SH-SY5Y (cell line): ENCODE measurements around the gene PUS7L.

Experiments used
- GATA2 ChIP-seq: IDR thresholded peaks from 2 replicates; pipeline ENCODE4 v1.6.1; 2011; ENCODE audit warnings: mild to moderate bottlenecking, low read depth, low read length
- GATA3 ChIP-seq: IDR thresholded peaks from 2 replicates; pipeline ENCODE4 v1.6.1; 2011; ENCODE audit warnings: low read depth, mild to moderate bottlenecking, low read length, moderate library complexity

The PUS7L gene

DNA sequence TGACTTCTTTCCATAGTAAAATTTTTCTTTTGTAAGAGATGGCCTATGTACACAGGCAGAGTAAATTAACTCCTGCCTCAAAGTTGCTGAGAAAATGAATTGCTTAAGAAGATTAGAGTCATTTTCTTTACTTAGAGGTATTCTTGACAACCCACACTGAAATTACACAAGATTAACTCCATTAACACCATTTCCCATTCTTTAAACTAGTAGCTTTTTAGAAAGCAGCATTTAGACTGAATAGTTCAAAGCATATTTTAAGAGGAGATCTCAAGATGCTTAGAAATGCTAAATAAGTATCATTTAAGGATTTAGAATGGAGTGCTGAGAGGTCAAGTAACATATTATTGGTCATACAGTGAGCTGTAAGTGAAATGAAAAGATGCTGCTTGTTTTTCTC, 35.5 kb downstream of the PUS7L start:
- TF ChIP-seq GATA3 = no peak
- TF ChIP-seq GATA2 = no peak

DNA sequence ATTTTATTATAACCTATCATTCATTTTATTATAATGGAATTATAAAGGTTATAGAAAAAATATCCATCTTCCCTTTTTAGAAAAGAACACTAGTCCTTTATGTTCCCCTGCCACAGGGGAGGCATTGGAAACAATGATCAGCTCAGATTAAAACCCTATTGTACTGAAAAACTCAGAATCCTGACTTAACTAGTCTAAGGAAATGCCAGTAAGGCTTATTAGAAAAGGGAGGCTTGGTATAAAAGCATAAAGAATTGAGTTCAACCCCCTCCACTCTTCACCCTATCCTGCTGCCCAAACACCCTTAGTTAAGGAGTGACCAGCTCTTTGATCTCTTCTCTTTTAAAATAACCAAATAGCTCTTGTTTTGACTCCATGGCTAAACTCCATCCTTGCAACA, 36.0 kb downstream of the PUS7L start:
- TF ChIP-seq GATA2 (no peak), GATA3 (no peak)

DNA sequence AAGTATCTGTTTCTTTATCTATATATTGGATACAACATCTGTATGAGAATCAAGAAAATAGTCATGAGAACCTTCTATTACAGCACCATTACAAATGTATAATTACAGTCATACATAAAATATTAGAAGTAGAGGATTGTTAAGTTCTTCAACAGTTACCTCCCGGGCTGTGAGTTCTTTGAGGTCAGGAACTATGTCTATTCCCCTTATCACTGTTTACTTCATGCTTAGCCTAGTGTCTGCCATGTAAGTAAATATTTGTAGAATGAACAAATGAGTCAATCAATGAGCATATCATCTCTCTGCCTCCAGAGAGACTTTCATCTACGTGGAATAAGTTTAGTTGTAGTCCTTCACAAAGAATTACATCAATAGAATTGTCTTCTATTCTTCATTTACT, 47.2 kb downstream of the PUS7L start:
- TF ChIP-seq GATA3 (no peak), GATA2 (no peak)

DNA sequence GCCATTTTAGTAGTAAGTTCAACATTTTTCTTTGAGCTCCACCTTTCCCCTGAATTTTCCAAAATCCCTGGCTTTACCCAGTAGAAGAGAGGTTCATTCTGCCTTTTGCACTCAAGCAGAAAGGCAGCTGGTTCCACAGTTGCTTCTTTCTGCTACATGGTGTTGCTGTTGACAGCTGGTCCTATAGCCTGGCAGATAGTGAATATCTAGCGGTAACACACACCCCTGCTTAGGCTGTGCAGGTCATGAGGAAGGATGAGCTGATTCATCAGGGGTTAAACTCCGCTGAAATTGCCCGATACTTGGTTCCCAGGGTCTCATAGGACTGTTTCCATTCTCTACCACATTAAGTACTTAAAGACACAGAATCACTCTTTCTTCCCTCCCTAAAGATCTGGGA, 62.4 kb downstream of the PUS7L start:
- TF ChIP-seq GATA2 = no peak
- TF ChIP-seq GATA3 = no peak

DNA sequence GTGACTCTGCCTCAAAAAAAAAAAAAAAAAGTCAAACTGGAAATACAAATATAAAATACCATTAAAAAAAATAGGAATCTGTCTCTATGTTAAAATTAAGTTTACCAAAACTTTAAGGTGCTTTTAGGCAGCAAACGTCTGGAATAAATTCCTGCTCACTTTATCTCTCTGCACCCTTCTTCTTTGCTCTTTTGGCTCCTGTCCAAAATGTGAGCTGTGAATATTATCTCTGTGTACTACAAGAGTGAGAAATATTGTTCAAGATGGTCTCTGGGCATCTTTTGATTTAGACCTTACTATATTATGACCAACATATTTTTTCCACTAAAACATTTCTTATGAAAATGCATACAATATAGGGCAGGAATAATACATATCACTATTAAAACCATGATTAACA, 63.7 kb downstream of the PUS7L start:
- TF ChIP-seq GATA3 = no peak

DNA sequence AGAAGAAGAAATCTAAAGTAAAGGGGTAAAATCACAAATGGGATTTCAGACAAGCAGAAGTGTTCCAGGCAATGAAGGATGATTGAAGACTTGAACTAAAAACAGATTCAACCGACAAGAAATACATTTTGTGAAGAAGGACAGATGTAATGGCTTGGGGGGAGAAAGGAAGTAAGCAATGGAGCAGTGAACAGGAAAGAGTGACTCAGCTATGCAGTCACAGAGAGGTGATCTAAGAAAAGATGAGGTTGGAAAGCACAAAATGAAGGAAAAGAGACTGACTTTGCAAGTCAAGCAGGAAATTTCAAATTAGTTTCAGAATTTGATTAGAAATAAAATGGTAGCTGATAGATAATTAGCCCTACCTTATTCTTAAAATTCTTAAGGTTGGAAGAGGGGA, 66.5 kb downstream of the PUS7L start:
- TF ChIP-seq GATA3 (no peak), GATA2 (no peak)

DNA sequence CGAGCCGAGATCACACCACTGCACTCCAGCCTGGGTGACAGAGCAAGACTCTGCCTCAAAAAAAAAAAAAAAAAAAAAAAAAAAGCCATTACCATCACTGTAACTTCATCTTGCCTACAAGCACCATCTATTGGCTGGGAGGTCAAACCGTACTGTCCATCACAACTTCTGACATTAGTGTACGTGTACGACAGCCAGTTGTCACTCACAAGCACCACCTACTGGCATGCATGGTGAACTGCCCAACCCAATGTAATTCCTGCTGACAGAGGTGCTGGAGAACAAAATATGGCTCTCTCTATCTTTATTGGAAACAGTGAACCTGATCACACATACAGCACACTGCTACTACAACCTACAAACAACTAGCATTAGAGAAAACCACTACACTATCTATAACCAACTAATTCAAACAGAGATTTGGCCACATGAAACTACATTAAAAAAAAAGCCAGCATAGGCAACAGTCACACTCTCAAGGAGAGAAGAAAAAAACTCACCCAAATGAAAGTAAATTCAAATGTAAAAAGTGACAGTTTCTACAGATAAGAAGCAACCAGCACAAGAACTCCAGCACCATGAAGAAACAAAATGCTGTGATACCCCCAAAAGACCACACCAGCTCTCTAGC, 82.3 kb downstream of the PUS7L start:
- TF ChIP-seq GATA2 = no peak
- no peak for TF ChIP-seq GATA3

DNA sequence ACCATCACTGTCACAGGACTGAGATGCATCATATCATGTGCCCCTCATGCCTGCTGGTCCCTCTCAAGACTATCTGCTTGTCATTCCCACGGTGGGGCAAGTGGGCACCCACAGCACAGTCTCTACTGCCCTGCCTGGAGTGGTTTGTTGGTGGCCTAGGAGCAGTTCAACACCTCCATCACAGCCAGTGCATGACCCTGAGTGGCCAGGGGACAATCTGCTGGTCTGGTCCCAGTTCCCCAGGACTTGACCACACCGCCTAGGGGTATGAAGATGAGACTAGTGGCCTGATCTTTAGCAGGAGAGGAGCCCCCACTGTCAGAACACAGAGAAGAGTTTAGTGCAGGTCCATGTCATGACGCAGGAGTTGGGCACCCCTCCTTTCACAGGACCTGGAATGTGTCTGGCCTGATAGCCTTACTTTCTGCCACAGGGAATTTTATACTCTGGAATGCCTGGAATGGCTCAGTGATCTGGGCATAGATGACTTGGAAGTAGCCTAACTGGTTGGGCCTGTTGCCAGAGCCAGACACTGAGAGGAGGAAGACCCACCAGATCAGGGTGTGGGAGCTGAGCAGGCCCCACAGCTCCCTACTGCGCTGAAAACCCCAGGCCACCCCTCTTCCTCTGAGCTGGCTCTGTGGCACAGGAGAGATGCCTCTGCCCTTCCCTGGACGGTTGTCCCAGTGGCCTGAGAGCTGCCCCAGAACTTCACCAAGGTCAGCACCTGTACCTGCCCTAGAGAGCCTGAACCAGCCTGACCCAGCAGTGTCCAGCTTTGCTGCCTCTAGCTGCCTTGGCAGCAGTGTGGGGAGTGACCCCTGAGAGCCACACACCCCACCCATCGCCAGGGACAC, 83.3 kb downstream of the PUS7L start:
- TF ChIP-seq GATA3 (no peak), GATA2 (no peak)

DNA sequence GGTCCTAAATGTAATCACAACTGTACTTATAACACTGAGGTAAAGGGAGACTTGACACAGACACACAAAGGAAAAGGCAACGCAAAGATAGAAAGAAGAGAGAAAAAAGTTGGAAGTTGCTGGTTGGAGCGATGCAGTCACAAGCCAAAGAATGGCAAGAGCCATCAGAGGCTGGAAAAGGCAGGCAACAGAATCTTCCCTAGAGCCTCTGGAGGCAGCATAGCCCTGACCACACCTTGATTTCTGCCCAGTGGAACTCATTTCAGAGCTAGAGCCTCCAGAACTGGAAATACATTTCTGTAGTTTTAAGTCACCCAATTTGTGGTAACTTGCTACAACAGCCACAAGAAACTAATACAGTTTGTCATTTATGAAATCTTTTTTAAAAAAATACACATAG, 89.2 kb downstream of the PUS7L start:
- TF ChIP-seq GATA2 = no peak
- no peak for TF ChIP-seq GATA3
